ENCODE measurements around the gene KLF2. TPM values are rescaled to one million over a fixed set of nuclear protein-coding genes. Genes with fewer than 3 reads are reported as not detected.
"Not testable (repeated sequence)": the region's sequence is repeated elsewhere in the genome, so short reads cannot be mapped to it uniquely, and the experiment has no call there.

KLF2 gene
- total RNA-seq, 2 donors from 2014 or later = 13.2 to 42.2 TPM

DNA sequence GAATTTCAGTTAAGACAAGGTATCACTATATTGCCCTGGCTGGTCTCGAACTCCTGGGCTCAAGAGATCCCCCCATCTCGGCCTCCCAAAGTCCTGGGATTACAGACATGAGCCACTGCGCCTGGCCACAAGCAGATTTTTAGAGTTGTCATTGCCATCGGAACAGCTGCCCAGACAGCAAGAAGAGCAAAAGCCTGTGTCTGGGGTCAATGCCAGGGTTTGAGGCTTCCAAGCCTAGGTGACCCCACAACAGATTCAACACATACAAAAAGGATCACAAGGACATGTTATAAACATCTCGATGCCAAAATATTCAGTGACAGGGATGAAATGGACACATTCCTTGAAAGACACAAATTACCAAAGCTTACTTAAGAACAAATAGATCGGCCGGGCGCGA, 40.1 kb upstream of the KLF2 start:
- TF ChIP-seq, protein P1, sequence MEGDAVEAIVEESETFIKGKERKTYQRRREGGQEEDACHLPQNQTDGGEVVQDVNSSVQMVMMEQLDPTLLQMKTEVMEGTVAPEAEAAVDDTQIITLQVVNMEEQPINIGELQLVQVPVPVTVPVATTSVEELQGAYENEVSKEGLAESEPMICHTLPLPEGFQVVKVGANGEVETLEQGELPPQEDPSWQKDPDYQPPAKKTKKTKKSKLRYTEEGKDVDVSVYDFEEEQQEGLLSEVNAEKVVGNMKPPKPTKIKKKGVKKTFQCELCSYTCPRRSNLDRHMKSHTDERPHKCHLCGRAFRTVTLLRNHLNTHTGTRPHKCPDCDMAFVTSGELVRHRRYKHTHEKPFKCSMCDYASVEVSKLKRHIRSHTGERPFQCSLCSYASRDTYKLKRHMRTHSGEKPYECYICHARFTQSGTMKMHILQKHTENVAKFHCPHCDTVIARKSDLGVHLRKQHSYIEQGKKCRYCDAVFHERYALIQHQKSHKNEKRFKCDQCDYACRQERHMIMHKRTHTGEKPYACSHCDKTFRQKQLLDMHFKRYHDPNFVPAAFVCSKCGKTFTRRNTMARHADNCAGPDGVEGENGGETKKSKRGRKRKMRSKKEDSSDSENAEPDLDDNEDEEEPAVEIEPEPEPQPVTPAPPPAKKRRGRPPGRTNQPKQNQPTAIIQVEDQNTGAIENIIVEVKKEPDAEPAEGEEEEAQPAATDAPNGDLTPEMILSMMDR (IDR thresholded peaks at IDR 0.05) = no peak
- TF ChIP-seq POLR2A (IDR thresholded peaks at IDR 0.05) = no peak
- peak overlapping the region in 3 of 4 donors; percentile 38 to 85 (median 70) for H3K27ac ChIP-seq
- H3K4me3 ChIP-seq = no peak overlapping the region
- no peak for DNase-seq
- no peaks in the 10 kb centered on the region for H3K27me3 ChIP-seq
- ATAC-seq = no peak
- WGBS, 2 donors = 88 to 89% methylated on average over 9 of the region's 9 CpGs
- H3K4me1 ChIP-seq = peaks cover 25% of the 10 kb centered on the region
- no peaks in the 10 kb centered on the region for H3K9me3 ChIP-seq
- H3K36me3 ChIP-seq (replicated peaks in 1 of 2; ENCODE audit: insufficient read depth in 1 of 2, low read depth in 2 of 2) = no peaks in the 10 kb centered on the region
- intact Hi-C loops (cut with DNase I) = no loop called here

DNA sequence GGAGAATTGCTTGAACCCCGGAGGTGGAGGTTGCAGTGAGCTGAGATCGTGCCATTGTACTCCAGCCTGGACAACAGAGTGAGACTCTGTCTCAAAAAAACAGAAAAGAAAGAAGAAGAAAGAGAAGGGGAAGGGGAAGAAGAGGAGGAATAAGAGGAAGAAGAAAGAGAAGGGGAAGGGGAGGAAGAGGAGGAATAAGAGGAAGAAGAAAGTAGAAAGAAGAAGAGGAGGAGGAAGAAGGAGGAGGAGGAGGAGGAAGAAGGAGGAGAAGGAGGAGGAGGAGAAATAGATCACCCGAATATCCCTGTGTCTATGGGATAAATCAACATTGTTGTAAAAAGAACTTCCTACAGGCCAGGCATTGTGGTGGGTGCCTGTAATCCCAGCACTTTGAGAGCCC, 39.5 kb upstream of the KLF2 start:
- intact Hi-C loops (cut with DNase I); DNase-seq; H3K9me3 ChIP-seq; H3K36me3 ChIP-seq (replicated peaks in 1 of 2; ENCODE audit: insufficient read depth in 1 of 2, low read depth in 2 of 2); H3K4me3 ChIP-seq; ATAC-seq; H3K27me3 ChIP-seq: not testable (repeated sequence)
- Histone ChIP-seq H3K4me1 (peaks cover 24% of the 10 kb centered on the region), H3K27ac (peak overlapping the region in 2 of 4 donors; percentile 25 to 85)
- 79 to 86% methylated on average over 3 of the region's 3 CpGs for WGBS, 2 donors

DNA sequence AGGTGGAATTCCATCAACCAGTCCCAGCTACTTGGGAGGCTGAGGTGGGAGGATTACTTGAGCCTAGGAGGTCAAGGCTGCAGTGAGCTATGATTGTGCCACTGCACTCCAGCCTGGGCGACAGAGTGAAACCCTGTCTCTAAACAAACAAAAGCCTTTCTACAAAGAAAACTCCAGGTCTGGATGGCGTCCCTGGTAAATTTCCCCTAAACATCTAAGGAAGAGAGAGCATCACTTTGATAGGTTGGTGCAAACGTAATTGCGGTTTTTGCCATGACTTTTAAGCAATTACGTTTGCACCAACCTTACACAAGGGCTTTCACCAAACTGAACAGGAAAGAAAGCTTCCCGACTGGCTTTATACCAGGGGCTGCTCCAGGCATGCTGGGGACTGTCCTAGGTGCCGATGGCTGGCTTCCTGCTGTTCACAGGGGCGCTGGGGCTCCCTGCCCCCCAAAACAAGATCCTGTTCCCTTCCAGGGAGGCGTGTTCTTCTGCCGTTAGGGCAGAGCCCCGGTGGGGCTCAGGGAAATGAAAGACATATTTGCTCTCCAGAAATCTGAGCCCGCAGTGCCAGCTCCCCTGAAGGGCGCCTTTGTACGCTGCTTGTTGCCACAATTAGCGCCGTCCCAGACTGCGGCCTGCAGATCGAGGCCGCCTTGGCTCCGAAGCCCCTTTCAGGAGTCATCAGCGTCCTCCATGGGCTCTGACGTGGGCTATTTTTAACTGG, 38.7 kb upstream of the KLF2 start:
- Histone ChIP-seq H3K27me3 (no peaks in the 10 kb centered on the region), H3K4me3 (no peak overlapping the region), H3K27ac (peak overlapping the region in 3 of 4 donors; percentile 57 to 68 (median 65)), H3K9me3 (no peaks in the 10 kb centered on the region), H3K36me3 (replicated peaks in 1 of 2; ENCODE audit: insufficient read depth in 1 of 2, low read depth in 2 of 2) (no peaks in the 10 kb centered on the region), H3K4me1 (peaks cover 24% of the 10 kb centered on the region)
- TF ChIP-seq, protein P1 (IDR thresholded peaks at IDR 0.05) = no peak
- no peak for TF ChIP-seq POLR2A (IDR thresholded peaks at IDR 0.05)
- 10 to 32% methylated on average over 4 to 22 of the region's 22 CpGs for WGBS, 2 donors
- intact Hi-C loops (cut with DNase I) = no loop called here
- DNase-seq (peak in 1 of 4 donors; percentile 41), ATAC-seq (peak; percentile 39)

DNA sequence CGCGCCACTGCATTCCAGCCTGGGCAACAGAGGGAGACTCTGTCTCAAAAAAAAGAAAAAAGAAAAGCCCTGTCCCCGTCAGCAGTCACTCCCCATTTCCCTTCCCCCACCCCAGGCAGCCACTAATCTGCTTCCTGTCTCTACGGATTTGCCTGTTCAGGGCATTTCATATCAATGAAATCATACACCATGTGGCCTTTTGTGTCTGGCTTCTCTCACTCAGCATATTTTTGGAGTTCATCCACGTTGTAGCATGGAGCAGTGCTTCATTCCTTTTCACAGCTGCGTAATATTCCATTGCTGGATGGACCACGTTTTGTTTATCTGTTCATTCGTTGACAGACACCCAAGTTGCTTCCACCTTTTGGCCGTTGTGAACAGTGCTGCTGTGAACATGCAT, 36.1 kb upstream of the KLF2 start:
- Histone ChIP-seq H3K9me3 (no peaks in the 10 kb centered on the region), H3K4me3 (no peak overlapping the region), H3K27me3 (no peaks in the 10 kb centered on the region), H3K4me1 (peaks cover 31% of the 10 kb centered on the region), H3K36me3 (replicated peaks in 1 of 2; ENCODE audit: insufficient read depth in 1 of 2, low read depth in 2 of 2) (no peaks in the 10 kb centered on the region), H3K27ac (no peak overlapping the region)
- 63 to 73% methylated on average over 9 of the region's 9 CpGs for WGBS, 2 donors
- DNase-seq = no peak
- no peak for ATAC-seq
- TF ChIP-seq POLR2A (IDR thresholded peaks at IDR 0.05) = no peak
- TF ChIP-seq, protein P1 (IDR thresholded peaks at IDR 0.05) = no peak
- intact Hi-C loops (cut with DNase I) = no loop called here

DNA sequence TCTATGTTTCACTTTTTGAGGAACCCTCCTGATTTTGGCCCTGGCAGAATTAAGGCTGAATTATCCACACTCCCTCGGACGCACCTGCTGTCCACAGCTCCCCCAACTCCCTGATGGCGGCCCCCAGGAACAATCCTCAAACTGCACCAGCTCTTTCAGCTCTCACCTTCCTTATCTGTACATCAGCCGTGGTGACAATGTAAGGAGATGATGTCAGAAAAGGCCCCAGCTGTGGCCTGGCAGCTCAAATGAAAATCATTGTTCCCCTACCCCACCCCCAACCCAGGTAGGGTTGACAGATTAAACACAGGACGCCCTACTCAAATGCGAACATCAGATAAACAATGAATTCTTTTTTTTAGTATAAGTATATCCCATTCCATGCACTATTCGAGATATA, 35.0 kb upstream of the KLF2 start:
- WGBS, 2 donors = 68 to 70% methylated on average over 7 of the region's 7 CpGs
- Histone ChIP-seq H3K27me3 (no peaks in the 10 kb centered on the region), H3K9me3 (no peaks in the 10 kb centered on the region), H3K36me3 (replicated peaks in 1 of 2; ENCODE audit: insufficient read depth in 1 of 2, low read depth in 2 of 2) (no peaks in the 10 kb centered on the region), H3K4me3 (no peak overlapping the region), H3K27ac (no peak overlapping the region), H3K4me1 (peaks cover 31% of the 10 kb centered on the region)
- ATAC-seq (no peak), DNase-seq (no peak)
- TF ChIP-seq, protein P1 (IDR thresholded peaks at IDR 0.05) = no peak
- TF ChIP-seq POLR2A (IDR thresholded peaks at IDR 0.05) = no peak
- intact Hi-C loops (cut with DNase I) = no loop called here

Data from body of pancreas (tissue), 4 donors.